ENCODE data around the gene SH3GL1.

Gene SH3GL1

DNA sequence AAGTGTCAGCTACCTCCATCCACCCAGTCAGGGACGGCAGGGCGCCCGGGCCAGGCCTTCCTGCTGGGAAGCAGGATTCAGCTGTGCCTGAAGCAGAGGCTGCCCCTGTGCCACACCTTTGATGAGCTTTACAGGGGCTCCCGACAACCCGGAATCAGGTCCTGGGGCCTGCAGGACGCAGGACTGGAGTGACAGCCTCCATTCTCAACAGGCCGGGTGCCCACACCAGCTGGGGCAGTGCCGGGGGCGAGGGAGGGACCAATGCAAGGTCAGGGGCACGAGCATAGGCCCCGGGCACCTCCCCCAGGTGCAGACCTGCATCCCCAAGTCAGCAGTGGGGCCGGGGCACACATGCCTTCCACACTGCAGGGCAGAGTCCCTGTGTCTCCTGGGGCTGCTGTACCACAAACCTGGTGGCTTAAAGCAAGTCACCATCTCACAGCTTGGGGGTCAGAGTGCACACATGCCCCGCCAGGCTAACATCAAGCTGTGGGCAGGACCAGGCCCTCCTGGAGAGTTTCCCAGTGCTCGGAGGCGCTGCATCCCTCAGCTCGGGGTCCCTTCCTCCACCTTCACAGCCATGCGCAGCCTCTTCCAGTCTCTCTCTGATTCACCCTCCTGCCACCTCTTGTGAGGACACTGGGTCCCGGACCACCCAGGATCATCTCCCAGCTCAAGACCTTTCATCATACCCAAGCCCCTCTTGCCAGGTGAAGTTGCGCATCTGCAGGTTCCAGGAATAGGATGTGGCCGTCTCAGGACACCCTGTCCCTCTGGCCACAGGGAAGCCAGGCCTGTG is 43.8 kb upstream of the SH3GL1 start:
- Histone ChIP-seq H3K9ac (ENCODE audit: low read length in 2 of 2) (no peak overlapping the region), H3K27ac (ENCODE audit: low read length) (no peak overlapping the region), H3K36me3 (ENCODE audit: control insufficient read depth in 2 of 2, insufficient read depth in 2 of 2, low read length in 2 of 2) (peaks cover 22 to 33% of the 10 kb centered on the region in 2 donors), H3K4me1 (ENCODE audit: control insufficient read depth, insufficient read depth, low read length) (peaks cover 14% of the 10 kb centered on the region), H3K4me3 (ENCODE audit: low read length in 2 of 2) (no peak overlapping the region), H3K27me3 (ENCODE audit: control insufficient read depth in 1 of 2, insufficient read depth in 2 of 2, low read length in 2 of 2) (no peaks in the 10 kb centered on the region), H3K9me3 (ENCODE audit: control insufficient read depth in 2 of 2, low read length in 2 of 2) (no peaks in the 10 kb centered on the region)

DNA sequence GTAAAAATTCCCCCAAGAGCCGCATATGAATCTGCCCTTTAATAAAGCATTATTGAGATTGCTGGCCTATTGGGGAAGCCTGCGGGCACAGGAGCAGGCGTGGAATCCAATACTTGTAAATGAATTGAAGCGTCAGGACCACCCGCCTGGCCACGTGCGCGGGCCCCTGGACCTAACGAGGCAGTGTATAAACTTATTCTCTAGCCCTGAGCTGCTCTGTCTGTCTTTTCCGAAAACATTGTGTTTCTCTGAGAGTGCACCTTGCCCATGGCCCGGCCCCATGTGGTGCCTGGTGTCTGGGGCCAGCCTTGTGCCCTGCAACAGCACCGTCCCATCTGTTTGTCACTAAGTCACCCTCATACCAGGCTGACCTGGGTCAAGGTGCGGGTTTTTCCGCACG is 42.8 kb upstream of the SH3GL1 start:
- Histone ChIP-seq H3K9me3 (ENCODE audit: control insufficient read depth in 2 of 2, low read length in 2 of 2) (no peaks in the 10 kb centered on the region), H3K27me3 (ENCODE audit: control insufficient read depth in 1 of 2, insufficient read depth in 2 of 2, low read length in 2 of 2) (no peaks in the 10 kb centered on the region), H3K36me3 (ENCODE audit: control insufficient read depth in 2 of 2, insufficient read depth in 2 of 2, low read length in 2 of 2) (peaks cover 22 to 29% of the 10 kb centered on the region in 2 donors), H3K4me1 (ENCODE audit: control insufficient read depth, insufficient read depth, low read length) (peaks cover 4% of the 10 kb centered on the region), H3K9ac (ENCODE audit: low read length in 2 of 2) (no peak overlapping the region), H3K4me3 (ENCODE audit: low read length in 2 of 2) (no peak overlapping the region), H3K27ac (ENCODE audit: low read length) (no peak overlapping the region)

DNA sequence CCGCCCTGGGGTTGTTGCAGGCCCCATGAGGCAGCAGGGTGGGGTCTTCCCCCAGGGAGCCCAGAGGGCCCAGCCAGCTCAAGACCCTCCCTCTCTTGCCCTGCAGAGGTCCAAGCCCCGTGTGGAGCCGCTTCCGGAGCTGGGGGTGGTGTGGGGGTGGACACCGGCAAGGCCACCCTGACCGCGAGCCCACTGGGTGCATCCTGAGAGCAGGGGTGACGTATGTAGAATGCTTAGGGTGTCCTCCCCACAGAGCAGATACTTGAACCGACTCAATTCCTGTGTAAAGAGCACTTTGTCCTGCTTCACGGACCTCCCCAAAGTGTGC is 42.4 kb upstream of the SH3GL1 start:
- no peak overlapping the region for H3K9ac ChIP-seq (ENCODE audit: low read length in 2 of 2)
- no peaks in the 10 kb centered on the region for H3K9me3 ChIP-seq (ENCODE audit: control insufficient read depth in 2 of 2, low read length in 2 of 2)
- H3K36me3 ChIP-seq (ENCODE audit: control insufficient read depth in 2 of 2, insufficient read depth in 2 of 2, low read length in 2 of 2): peaks cover 20 to 25% of the 10 kb centered on the region in 2 donors
- H3K4me3 ChIP-seq (ENCODE audit: low read length in 2 of 2): no peak overlapping the region
- H3K27me3 ChIP-seq (ENCODE audit: control insufficient read depth in 1 of 2, insufficient read depth in 2 of 2, low read length in 2 of 2): no peaks in the 10 kb centered on the region
- no peak overlapping the region for H3K27ac ChIP-seq (ENCODE audit: low read length)
- peaks cover 2% of the 10 kb centered on the region for H3K4me1 ChIP-seq (ENCODE audit: control insufficient read depth, insufficient read depth, low read length)

DNA sequence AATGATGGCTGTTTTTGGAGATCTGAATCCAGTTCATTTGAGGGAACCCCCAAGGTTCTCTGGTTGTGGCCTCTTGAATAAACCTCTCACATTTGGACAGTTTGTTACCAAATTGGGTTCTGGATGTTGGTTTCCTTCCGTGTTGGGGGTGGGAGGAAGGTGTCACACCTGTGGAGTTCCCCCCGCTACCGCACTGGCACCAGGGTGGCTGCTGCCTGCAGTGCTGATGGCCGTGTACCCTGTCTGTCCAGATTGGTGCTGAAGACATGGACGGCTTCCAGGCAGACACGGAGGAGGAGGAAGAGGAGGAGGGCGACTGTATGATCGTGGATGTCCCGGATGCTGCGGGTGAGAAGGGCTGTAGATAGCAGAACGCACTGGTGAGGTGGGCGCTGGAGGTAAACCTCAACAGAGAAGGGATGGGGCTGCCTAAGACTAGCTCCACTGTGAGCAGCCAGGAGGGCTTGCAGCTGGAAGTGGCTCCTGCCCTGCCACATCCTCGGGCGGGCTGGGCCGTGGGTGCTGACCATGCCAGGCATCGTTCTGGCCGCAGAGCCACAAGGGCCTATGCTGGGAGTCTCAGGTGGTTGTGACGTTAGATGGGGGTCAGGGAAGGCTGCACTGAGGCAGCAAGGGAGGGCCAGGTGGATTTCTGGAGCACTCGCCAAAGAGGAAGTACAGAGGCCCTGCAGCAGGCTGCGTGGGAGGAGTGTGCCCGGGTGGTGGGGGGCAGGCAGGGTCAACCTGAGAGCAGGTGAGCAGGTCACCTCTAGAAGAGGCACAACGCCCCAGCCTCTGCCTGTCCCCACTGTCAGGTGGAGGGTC is 41.9 kb upstream of the SH3GL1 start:
- Histone ChIP-seq H3K27me3 (ENCODE audit: control insufficient read depth in 1 of 2, insufficient read depth in 2 of 2, low read length in 2 of 2) (no peaks in the 10 kb centered on the region), H3K9me3 (ENCODE audit: control insufficient read depth in 2 of 2, low read length in 2 of 2) (no peaks in the 10 kb centered on the region), H3K27ac (ENCODE audit: low read length) (no peak overlapping the region), H3K4me1 (ENCODE audit: control insufficient read depth, insufficient read depth, low read length) (peaks cover 2% of the 10 kb centered on the region), H3K9ac (ENCODE audit: low read length in 2 of 2) (no peak overlapping the region), H3K36me3 (ENCODE audit: control insufficient read depth in 2 of 2, insufficient read depth in 2 of 2, low read length in 2 of 2) (peaks cover 16 to 22% of the 10 kb centered on the region in 2 donors), H3K4me3 (ENCODE audit: low read length in 2 of 2) (no peak overlapping the region)

DNA sequence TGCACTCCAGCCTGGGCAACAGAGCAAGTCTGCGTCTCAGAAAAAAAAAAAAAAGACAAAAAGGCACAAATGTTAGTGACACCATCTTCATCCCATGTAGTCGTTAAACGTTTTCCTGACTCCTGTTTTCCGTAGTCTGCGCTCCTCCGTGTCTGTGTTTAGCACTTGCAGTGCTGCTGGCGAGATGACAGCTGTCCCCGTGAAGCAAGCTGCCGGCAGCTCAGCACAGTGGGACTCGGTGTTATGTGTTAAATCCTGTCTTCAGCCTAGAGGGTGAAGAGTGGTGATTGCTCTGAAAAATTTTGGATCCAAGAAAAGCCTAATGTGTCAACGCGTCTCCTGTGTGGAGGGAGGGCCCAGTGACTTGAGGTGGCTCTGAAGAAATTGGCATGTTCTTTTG is 38.9 kb upstream of the SH3GL1 start:
- Histone ChIP-seq H3K4me1 (ENCODE audit: control insufficient read depth, insufficient read depth, low read length) (no peaks in the 10 kb centered on the region), H3K36me3 (ENCODE audit: control insufficient read depth in 2 of 2, insufficient read depth in 2 of 2, low read length in 2 of 2) (no peaks in the 10 kb centered on the region), H3K27me3 (ENCODE audit: control insufficient read depth in 1 of 2, insufficient read depth in 2 of 2, low read length in 2 of 2) (no peaks in the 10 kb centered on the region), H3K27ac (ENCODE audit: low read length) (no peak overlapping the region), H3K9me3 (ENCODE audit: control insufficient read depth in 2 of 2, low read length in 2 of 2) (no peaks in the 10 kb centered on the region), H3K9ac (ENCODE audit: low read length in 2 of 2) (no peak overlapping the region), H3K4me3 (ENCODE audit: low read length in 2 of 2) (no peak overlapping the region)

DNA sequence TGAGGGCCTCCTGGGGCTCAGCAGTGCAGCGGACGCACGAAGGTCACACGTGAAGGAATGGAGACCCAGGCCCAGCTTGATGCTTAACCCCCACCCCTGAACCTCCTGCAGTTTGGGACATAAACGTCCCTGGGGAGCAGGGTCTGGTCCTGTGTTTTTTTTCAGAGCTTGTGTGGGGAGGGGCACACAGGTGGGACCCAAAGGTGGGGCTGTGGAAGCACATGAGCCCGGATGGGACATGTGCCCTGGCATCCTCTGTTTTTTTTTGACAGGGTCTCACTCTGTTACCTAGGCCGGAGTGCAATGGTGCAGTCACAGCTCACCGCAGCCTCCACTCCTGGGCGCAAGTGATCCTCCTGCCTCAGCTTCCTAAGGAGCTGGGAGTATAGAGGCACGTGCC is 36.8 kb upstream of the SH3GL1 start:
- Histone ChIP-seq H3K4me3 (ENCODE audit: low read length in 2 of 2) (no peak overlapping the region), H3K27ac (ENCODE audit: low read length) (no peak overlapping the region), H3K27me3 (ENCODE audit: control insufficient read depth in 1 of 2, insufficient read depth in 2 of 2, low read length in 2 of 2) (no peaks in the 10 kb centered on the region), H3K9ac (ENCODE audit: low read length in 2 of 2) (no peak overlapping the region), H3K36me3 (ENCODE audit: control insufficient read depth in 2 of 2, insufficient read depth in 2 of 2, low read length in 2 of 2) (no peaks in the 10 kb centered on the region), H3K9me3 (ENCODE audit: control insufficient read depth in 2 of 2, low read length in 2 of 2) (no peaks in the 10 kb centered on the region), H3K4me1 (ENCODE audit: control insufficient read depth, insufficient read depth, low read length) (no peaks in the 10 kb centered on the region)

DNA sequence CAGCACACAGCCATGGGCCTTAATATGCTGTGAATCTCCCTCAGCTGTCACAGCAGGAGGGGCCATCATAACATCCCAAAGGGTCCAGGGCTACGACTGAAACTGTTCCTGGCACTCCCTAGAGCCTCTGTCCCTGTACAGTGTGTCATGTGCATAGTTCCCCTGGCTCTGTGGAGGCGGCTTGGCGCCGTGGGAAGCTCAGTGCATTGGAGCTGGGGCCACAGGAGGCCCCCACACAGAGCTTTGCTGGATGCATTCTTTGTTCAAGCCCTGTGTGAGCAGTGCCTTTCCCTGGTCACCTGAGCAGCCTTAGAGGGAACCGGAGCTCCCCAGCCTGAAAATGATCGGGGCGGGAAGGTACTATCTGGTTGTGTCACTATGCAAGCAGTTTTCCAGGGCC is 35.9 kb upstream of the SH3GL1 start:
- H3K4me1 ChIP-seq (ENCODE audit: control insufficient read depth, insufficient read depth, low read length): no peaks in the 10 kb centered on the region

DNA sequence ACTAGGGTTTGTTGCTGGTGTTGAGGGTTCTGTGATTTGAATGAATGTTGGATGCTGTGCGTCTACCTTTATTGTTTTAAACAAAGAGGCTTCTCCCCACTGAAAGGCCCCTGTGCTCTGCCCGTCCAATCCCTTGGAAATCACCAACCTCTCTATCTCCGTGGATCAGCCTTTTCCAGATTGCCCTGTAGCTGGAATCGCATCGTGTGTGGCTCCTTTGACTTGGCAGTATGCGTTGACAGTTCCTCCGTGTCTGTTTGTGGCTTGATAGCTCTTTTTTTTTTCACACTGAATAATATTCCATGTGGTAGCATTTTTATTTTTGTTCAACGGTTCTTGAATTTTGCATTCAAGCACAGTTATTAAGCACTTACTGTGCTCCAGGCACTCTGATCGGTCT is 34.0 kb upstream of the SH3GL1 start:
- Histone ChIP-seq H3K27me3 (ENCODE audit: control insufficient read depth in 1 of 2, insufficient read depth in 2 of 2, low read length in 2 of 2) (no peaks in the 10 kb centered on the region), H3K9ac (ENCODE audit: low read length in 2 of 2) (no peak overlapping the region), H3K36me3 (ENCODE audit: control insufficient read depth in 2 of 2, insufficient read depth in 2 of 2, low read length in 2 of 2) (peaks cover 0 to 2% of the 10 kb centered on the region in 2 donors), H3K4me1 (ENCODE audit: control insufficient read depth, insufficient read depth, low read length) (no peaks in the 10 kb centered on the region), H3K9me3 (ENCODE audit: control insufficient read depth in 2 of 2, low read length in 2 of 2) (no peaks in the 10 kb centered on the region), H3K4me3 (ENCODE audit: low read length in 2 of 2) (no peak overlapping the region), H3K27ac (ENCODE audit: low read length) (no peak overlapping the region)

More for the DNA sequence above, 35.9 kb upstream of the SH3GL1 start:
- Histone ChIP-seq H3K9ac (ENCODE audit: low read length in 2 of 2) (no peak overlapping the region), H3K9me3 (ENCODE audit: control insufficient read depth in 2 of 2, low read length in 2 of 2) (no peaks in the 10 kb centered on the region), H3K36me3 (ENCODE audit: control insufficient read depth in 2 of 2, insufficient read depth in 2 of 2, low read length in 2 of 2) (peaks cover 0 to 2% of the 10 kb centered on the region in 2 donors), H3K27me3 (ENCODE audit: control insufficient read depth in 1 of 2, insufficient read depth in 2 of 2, low read length in 2 of 2) (no peaks in the 10 kb centered on the region), H3K27ac (ENCODE audit: low read length) (no peak overlapping the region), H3K4me3 (ENCODE audit: low read length in 2 of 2) (no peak overlapping the region)

DNA sequence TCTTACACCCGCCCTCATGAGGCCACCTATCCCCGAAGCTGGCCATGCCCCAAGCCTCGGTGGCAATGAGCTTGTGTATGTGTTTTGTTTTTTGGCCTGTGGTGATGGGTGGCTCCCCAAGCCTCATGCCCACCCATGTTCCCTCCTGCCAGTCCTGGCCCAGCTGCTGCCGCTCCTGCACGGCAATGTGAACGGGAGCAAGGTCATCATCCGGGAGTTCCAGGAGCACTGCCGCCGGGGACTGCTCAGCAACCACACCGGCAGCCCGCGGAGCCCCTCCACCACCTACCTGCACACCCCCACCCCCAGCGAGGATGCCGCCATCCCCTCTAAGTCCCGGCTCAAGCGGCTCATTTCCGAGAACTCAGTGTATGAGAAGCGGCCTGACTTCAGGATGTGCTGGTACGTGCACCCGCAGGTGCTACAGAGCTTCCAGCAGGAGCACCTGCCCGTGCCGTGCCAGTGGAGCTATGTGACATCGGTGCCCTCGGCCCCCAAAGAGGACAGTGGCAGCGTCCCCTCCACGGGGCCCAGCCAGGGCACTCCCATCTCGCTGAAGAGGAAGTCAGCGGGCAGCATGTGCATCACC is 32.7 kb upstream of the SH3GL1 start:
- Histone ChIP-seq H3K36me3 (ENCODE audit: control insufficient read depth in 2 of 2, insufficient read depth in 2 of 2, low read length in 2 of 2) (peaks cover 0 to 2% of the 10 kb centered on the region in 2 donors), H3K9ac (ENCODE audit: low read length in 2 of 2) (no peak overlapping the region)

DNA sequence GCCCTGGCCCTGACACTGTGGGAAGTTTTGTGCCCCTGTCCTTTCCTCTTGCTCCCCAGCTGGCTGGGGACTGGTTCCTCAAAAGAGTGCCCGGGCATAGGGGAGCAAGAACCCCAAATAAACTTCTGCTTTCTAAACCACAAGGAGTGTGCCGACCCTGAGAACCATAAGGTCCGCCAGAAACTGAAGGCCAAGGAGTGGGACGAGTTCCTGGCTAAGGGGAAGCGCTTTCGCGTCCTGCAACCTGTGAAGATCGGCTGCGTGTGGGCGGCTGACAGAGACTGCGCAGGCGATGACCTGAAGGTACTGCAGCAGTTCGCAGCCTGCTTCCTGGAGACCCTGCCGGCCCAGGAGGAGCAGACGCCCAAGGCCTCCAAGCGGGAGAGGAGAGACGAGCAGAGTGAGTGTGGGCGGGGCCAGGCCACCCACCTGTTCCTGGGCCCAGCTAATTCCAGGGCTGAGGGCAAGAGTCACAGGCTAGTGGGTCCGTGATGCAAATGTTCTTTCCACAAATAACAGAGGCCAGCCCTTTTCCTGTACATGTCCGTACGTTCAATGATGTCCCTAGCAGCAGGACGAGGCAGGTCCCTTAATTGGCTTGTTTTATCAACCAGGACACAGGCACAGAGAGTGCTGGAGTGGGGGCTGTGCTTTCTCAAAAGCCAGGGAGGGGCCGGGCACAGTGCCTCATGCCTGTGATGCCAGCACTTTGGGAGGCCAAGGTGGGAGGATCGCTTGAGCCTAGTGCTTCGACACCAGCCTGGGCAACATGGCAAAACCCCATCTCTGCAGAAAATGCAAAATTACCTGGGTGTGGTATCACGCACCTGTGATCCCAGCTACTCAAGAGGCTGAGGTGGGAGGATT is 31.7 kb upstream of the SH3GL1 start:
- Histone ChIP-seq H3K36me3 (ENCODE audit: control insufficient read depth in 2 of 2, insufficient read depth in 2 of 2, low read length in 2 of 2) (peaks cover 0 to 2% of the 10 kb centered on the region in 2 donors), H3K4me3 (ENCODE audit: low read length in 2 of 2) (no peak overlapping the region), H3K9me3 (ENCODE audit: control insufficient read depth in 2 of 2, low read length in 2 of 2) (no peaks in the 10 kb centered on the region), H3K4me1 (ENCODE audit: control insufficient read depth, insufficient read depth, low read length) (no peaks in the 10 kb centered on the region), H3K9ac (ENCODE audit: low read length in 2 of 2) (no peak overlapping the region), H3K27ac (ENCODE audit: low read length) (no peak overlapping the region), H3K27me3 (ENCODE audit: control insufficient read depth in 1 of 2, insufficient read depth in 2 of 2, low read length in 2 of 2) (no peaks in the 10 kb centered on the region)

More for the DNA sequence above, 32.7 kb upstream of the SH3GL1 start:
- no peak overlapping the region for H3K27ac ChIP-seq (ENCODE audit: low read length)
- no peaks in the 10 kb centered on the region for H3K4me1 ChIP-seq (ENCODE audit: control insufficient read depth, insufficient read depth, low read length)
- no peaks in the 10 kb centered on the region for H3K27me3 ChIP-seq (ENCODE audit: control insufficient read depth in 1 of 2, insufficient read depth in 2 of 2, low read length in 2 of 2)
- H3K9me3 ChIP-seq (ENCODE audit: control insufficient read depth in 2 of 2, low read length in 2 of 2): no peaks in the 10 kb centered on the region
- H3K4me3 ChIP-seq (ENCODE audit: low read length in 2 of 2): no peak overlapping the region
